ENCODE results near the gene DNAJB9.

The DNAJB9 gene

DNA sequence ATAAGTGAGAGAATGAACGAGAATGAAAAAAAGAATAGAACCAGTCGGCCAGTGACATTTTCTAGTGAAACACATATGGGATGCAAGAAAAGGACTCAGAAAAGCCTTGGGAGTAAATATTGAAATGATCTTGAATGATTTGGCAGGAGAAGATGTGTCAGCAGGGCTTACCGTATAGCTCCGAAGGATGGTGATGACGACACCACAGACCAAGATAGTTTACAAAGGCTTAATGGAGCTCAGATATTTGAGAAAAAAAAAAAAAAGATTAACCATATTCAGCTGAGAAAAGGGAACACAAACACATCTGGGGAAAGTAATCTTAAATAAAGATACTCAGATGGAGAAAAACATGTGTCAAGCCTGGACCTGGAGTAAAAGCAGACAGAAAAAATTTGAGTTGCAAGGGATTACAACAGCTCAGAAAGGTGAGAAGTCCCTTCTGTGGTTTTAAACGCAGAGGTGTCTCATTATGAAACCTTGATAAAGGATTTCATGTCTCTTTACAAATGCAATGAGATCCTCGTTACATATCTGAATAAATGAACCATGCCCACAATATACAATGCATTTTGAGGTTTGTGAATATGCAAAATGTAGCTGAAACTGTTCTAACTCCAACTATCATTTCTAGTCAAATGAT, 36.0 kb downstream of the DNAJB9 start:
- no peak for DNase-seq (ENCODE audit: low read depth in 2 of 2)

GRCh38 chr7:108609643-108610042, 40.0 kb downstream of the DNAJB9 start:
- no peak for DNase-seq (ENCODE audit: low read depth in 2 of 2)

GRCh38 chr7:108611268-108611667, 41.6 kb downstream of the DNAJB9 start:
- DNase-seq (ENCODE audit: low read depth in 2 of 2), result no peak

DNA sequence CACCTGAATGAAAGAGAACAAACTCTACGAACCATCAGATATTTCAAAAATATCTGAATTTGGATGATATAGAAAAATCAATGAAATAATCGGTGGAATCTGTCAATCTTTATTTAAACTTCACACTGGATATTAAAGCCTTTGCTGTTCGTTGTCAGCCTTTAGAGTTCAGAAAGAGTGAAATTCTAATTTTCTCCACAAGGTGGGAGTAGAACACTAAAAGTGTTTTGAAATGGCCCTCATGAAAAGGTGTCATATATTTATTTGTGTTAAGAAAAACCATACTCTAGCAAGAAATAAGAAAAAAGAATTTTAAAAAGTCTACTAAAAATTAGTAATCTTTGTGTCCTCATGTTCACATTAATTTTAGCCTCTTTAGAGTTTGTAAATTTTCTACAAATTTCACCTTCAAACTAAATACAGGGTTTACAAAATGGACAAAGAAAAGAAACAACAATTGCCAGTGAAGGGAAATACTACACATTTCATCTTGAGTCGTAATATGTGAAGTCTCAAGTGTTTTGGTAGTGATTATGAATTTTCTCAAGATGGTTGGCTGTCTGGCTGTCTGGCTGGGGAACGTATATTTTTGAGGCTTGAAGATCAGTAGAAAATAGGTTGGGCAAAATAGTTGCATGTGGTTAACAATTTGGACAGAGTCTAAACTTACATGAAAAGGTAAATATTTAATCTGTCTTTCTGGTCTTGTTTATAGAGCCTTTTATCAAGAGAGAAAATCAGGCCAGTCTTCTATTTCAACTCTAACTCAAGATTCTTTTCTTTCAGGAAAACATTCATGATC, 43.7 kb downstream of the DNAJB9 start:
- DNase-seq (ENCODE audit: low read depth in 2 of 2), result no peak

DNA sequence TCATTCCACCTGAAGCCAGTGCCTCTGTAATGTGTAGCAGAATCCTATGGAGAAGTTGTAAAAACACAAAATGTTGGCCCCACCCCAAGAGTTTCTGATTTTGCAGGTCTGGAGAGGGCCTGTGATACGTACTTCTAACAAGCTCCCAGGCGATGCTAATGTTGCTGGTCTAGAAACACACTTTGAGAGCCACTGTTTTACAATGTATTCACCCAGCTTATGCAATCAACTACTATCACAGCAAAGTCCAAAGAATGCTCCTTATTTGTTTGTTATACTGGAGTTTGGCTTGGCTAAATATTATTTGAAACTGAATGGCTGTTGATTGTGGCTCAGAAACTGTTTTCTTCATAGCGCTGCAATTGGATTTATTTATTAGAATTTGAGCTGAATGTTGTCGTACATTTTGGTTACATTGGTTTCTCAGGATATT, 44.3 kb downstream of the DNAJB9 start:
- DNase-seq (ENCODE audit: low read depth in 2 of 2), result no peak

DNA sequence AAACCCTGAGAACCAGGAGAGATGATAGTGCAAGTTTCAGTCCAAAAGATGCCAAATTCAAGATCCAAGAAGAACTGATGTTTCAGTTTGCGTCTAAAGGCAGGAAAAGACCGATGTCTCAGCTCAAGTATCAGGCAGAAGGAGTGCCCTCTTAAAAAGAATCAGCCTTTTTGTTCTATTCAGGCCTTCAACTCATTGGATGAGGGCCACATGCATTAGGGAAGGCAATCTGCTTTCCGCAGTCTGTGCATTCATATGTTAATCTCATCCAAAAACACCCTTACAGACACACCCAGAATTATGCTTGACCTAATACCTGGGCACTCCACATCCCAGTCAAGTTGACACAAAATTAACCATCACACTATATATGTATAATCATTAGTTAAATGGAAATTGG, 45.2 kb downstream of the DNAJB9 start:
- DNase-seq (ENCODE audit: low read depth in 2 of 2), result no peak

GRCh38 chr7:108618056-108618455, 48.4 kb downstream of the DNAJB9 start:
- no peak for DNase-seq (ENCODE audit: low read depth in 2 of 2)

GRCh38 chr7:108623220-108623619, 53.5 kb downstream of the DNAJB9 start:
- DNase-seq (ENCODE audit: low read depth in 2 of 2), result no peak
